ENCODE data around the gene ZNF467. TPM values are rescaled to one million over a fixed set of nuclear protein-coding genes. Genes with fewer than 3 reads are reported as not detected.

Gene ZNF467
- total and polyA plus RNA-seq, 11 donors: 2.6 to 9.5 (median 4.7) TPM

- TF ChIP-seq POLR2A (IDR thresholded peaks at IDR 0.05) (no peak), CTCF (IDR thresholded peaks at IDR 0.05) (no peak)
- no peak for DNase-seq
- no peak overlapping the region for H3K4me3 ChIP-seq
- ATAC-seq: no peak
- peaks cover 0 to 12% (median 9%) of the 10 kb centered on the region in 12 donors for H3K4me1 ChIP-seq
- WGBS, 4 donors: 39 to 45% (median 43%) methylated on average over 4 of the region's 4 CpGs
- no peaks in the 10 kb centered on the region for H3K27me3 ChIP-seq
- H3K27ac ChIP-seq: no peak overlapping the region
- H3K36me3 ChIP-seq: no peaks in the 10 kb centered on the region
- no peaks in the 10 kb centered on the region for H3K9me3 ChIP-seq
- intact Hi-C loops (cut with DNase I): loop anchor here in 9 of 10 donors (2.0 to 5.0 kb wide), 5 partner anchors 71 to 81 kb away; no protein-coding TSS in a partner anchor
Measured at GRCh38 chr7:149743476-149744255, 29.7 kb downstream of the ZNF467 start.

- WGBS, 4 donors: 0 to 4% (median 1%) methylated on average over 16 to 17 of the region's 17 CpGs
- ATAC-seq: peak; percentile 74 to 88 (median 80)
- peak overlapping the region in 2 of 12 donors; percentile 8 to 28 for H3K27ac ChIP-seq
- intact Hi-C loops (cut with DNase I): loop anchor here in 9 of 10 donors (2.0 to 5.0 kb wide), 5 partner anchors 70 to 80 kb away; no protein-coding TSS in a partner anchor
- DNase-seq: peak; percentile 46 to 85 (median 70)
- H3K9me3 ChIP-seq: no peaks in the 10 kb centered on the region
- H3K4me3 ChIP-seq: peak overlapping the region in 10 of 12 donors; percentile 15 to 57 (median 44)
- H3K4me1 ChIP-seq: peaks cover 0 to 12% (median 9%) of the 10 kb centered on the region in 12 donors
- TF ChIP-seq CTCF (IDR thresholded peaks at IDR 0.05) (peak; percentile 78 to 95 (median 90)), POLR2A (IDR thresholded peaks at IDR 0.05) (no peak)
- H3K27me3 ChIP-seq: no peaks in the 10 kb centered on the region
- H3K36me3 ChIP-seq: no peaks in the 10 kb centered on the region
Measured at GRCh38 chr7:149742075-149742701, 31.2 kb downstream of the ZNF467 start.

DNA sequence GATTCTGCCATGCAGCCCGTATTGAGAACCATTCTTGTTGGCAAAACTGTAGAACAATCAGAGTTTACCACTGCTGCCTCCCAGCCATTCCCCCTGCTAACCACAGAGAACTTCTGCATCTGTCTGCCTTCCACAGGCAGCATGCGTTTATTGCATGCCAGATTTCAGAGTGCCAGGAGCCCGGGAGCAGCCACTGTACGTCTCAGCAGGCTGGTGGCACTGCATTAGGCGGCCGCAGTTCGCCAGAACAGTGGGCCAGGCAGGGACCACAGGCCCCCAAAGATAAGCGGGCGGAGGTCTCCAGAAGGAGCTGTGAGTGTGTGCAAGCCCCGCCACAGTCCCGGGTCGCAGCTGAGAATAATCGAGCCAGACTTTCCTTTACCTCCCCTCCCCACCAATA is 31.8 kb downstream of the ZNF467 start:
- H3K36me3 ChIP-seq: no peaks in the 10 kb centered on the region
- H3K27me3 ChIP-seq: no peaks in the 10 kb centered on the region
- TF ChIP-seq CTCF (IDR thresholded peaks at IDR 0.05) (no peak), POLR2A (IDR thresholded peaks at IDR 0.05) (no peak)
- H3K27ac ChIP-seq: peak overlapping the region in 2 of 12 donors; percentile 8 to 28
- peak in 1 of 5 donors; percentile 60 for DNase-seq
- H3K4me1 ChIP-seq: peaks cover 0 to 12% (median 9%) of the 10 kb centered on the region in 12 donors
- 18 to 29% (median 24%) methylated on average over 2 to 13 of the region's 13 CpGs for WGBS, 4 donors
- peak overlapping the region in 10 of 12 donors; percentile 15 to 57 (median 44) for H3K4me3 ChIP-seq
- no peaks in the 10 kb centered on the region for H3K9me3 ChIP-seq
- intact Hi-C loops (cut with DNase I): loop anchor here in 9 of 10 donors (2.0 to 5.0 kb wide), 5 partner anchors 69 to 79 kb away; no protein-coding TSS in a partner anchor
- ATAC-seq: peak; percentile 75 to 87 (median 79)
